Body of pancreas (tissue), 4 donors: ENCODE data around the gene NDFIP2. TPM values are rescaled to one million over a fixed set of nuclear protein-coding genes. Genes with fewer than 3 reads are reported as not detected.
"Not testable (repeated sequence)": the region's sequence is repeated elsewhere in the genome, so short reads cannot be mapped to it uniquely, and the experiment has no call there.

Experiments used
- ATAC-seq: fragments of 150-250 bp; one replicate; pipeline ENCODE4 v1.9.1; 2016
- DNase-seq, 4 donors: peaks; one replicate each; pipeline ENCODE4 v3.0.0-alpha.2; 2019
- H3K27ac ChIP-seq, 4 donors: fragments of 200-600 bp; sonication (generic); 1 replicate in 3 of 4; 2 replicates in 1 of 4; pipeline versions ENCODE4 v1.5.1 to v1.6.1; 2016 to 2019; ENCODE audit warnings: mild to moderate bottlenecking in 1 of 4, mixed read lengths in 1 of 4, moderate library complexity in 1 of 4
- H3K27me3 ChIP-seq, 2 donors: fragments of 200-600 bp; sonication (generic); one replicate each; pipeline ENCODE4 v1.6.0; 2016; ENCODE audit warnings: mild to moderate bottlenecking in 1 of 2
- H3K36me3 ChIP-seq, 2 donors: fragments of 200-600 bp; sonication (generic); replicated peaks in 1 of 2; 2 replicates each; pipeline ENCODE4 v1.5.1; 2016; ENCODE audit warnings: low read depth in 2 of 2; ENCODE audit not compliant: insufficient read depth in 1 of 2
- H3K4me1 ChIP-seq: fragments of 200-600 bp; sonication (generic); one replicate; pipeline ENCODE4 v1.6.0; 2016
- H3K4me3 ChIP-seq, 2 donors: fragments of 200-600 bp; sonication (generic); 1 replicate in 1 of 2; 2 replicates in 1 of 2; pipeline ENCODE4 v1.5.1; 2016 to 2019
- H3K9me3 ChIP-seq, 3 donors: fragments of 200-600 bp; sonication (generic); 1 replicate in 2 of 3; 2 replicates in 1 of 3; pipeline ENCODE4 v1.5.1; 2016
- POLR2A ChIP-seq, 3 donors: fragments of 450-650 bp; IDR thresholded peaks; one replicate each; pipeline ENCODE4 v1.6.1; 2016; ENCODE audit warnings: antibody characterized with exemption in 3 of 3, mild to moderate bottlenecking in 2 of 3
- WGBS, 2 donors: methylation state at CpG; one replicate each; pipeline ENCODE4 v1.1.5; 2017; 5-methylcytosine and 5-hydroxymethylcytosine counted together
- intact Hi-C: fragments of 100-400 bp; cut with DNase I; formaldehyde crosslinking; loops from one replicate; pipeline ENCODE4 v1.15.1; 2023
- total RNA-seq, 2 donors: library from RNA; depleted of rRNA; stranded (reverse); fragments of >200 nt; gene quantifications; one replicate each; pipeline ENCODE4 v1.1.0, GENCODE V29; 2016
- TF ChIP-seq, protein P1 (sequence below), 7 experiments: fragments of 450-650 bp in 4 of 7; fragments of 200-600 bp in 3 of 7; sonication (generic) in 3 of 7; IDR thresholded peaks; one replicate each; pipeline ENCODE4 v1.5.1; 2016 to 2019; ENCODE audit warnings: antibody characterized with exemption in 7 of 7

The NDFIP2 gene
- total RNA-seq, 2 donors from 2014 or later = 16.8 to 18.9 TPM

DNA sequence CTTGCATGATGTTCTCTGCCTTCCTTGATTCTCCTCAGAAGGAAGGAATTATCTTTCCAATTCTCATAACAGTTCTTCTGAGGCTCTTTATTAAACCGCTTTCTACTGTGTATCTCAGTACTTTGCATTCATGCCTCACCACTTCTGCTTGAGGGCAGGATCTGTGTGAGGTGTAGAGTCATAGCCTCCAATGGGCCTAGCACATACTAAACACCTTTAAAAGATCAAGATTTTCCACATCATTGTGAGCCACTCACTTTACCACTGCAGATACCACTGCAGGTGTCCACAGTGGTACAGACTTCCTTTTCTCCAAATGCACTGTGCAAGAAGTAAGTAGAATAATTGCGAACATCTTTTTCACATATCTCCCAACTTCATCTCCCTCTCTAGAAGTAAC, 76.7 kb downstream of the NDFIP2 start:
- DNase-seq = no peak
- ATAC-seq = no peak
- Histone ChIP-seq H3K4me3 (no peak overlapping the region), H3K27ac (no peak overlapping the region), H3K36me3 (no peaks in the 10 kb centered on the region), H3K27me3 (no peaks in the 10 kb centered on the region), H3K4me1 (no peaks in the 10 kb centered on the region), H3K9me3 (peaks cover 0 to 14% (median 0%) of the 10 kb centered on the region in 3 donors)
- no peak for TF ChIP-seq POLR2A (IDR thresholded peaks at IDR 0.05)
- TF ChIP-seq, protein P1, sequence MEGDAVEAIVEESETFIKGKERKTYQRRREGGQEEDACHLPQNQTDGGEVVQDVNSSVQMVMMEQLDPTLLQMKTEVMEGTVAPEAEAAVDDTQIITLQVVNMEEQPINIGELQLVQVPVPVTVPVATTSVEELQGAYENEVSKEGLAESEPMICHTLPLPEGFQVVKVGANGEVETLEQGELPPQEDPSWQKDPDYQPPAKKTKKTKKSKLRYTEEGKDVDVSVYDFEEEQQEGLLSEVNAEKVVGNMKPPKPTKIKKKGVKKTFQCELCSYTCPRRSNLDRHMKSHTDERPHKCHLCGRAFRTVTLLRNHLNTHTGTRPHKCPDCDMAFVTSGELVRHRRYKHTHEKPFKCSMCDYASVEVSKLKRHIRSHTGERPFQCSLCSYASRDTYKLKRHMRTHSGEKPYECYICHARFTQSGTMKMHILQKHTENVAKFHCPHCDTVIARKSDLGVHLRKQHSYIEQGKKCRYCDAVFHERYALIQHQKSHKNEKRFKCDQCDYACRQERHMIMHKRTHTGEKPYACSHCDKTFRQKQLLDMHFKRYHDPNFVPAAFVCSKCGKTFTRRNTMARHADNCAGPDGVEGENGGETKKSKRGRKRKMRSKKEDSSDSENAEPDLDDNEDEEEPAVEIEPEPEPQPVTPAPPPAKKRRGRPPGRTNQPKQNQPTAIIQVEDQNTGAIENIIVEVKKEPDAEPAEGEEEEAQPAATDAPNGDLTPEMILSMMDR (IDR thresholded peaks at IDR 0.05) = no peak
- intact Hi-C loops = no loop called here
- WGBS, 2 donors = 90 to 96% methylated on average over 2 of the region's 2 CpGs

DNA sequence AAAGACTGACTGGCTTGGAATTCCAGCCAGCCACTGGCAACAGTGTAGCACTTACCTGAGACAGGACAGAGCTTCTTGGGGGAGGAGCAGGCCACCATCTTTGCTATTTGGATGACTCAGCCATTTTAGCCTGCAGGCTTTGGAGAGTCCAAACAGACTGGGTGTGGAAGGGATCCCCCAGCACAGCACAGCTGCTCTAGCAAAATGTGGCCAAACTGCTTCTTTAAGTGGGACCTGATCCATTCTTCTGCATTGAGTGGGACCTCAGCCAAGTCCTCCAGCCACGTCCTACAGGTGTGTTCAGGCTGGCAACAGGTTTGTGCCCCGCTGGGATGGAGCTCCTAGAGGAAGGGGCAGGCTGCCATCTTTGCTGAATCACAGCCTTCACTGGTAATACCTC, 80.0 kb downstream of the NDFIP2 start:
- H3K9me3 ChIP-seq = peaks cover 0 to 14% (median 0%) of the 10 kb centered on the region in 3 donors
- no peak overlapping the region for H3K27ac ChIP-seq
- H3K4me1 ChIP-seq = no peaks in the 10 kb centered on the region
- DNase-seq (no peak), ATAC-seq (no peak)
- H3K36me3 ChIP-seq = no peaks in the 10 kb centered on the region
- TF ChIP-seq, protein P1 (IDR thresholded peaks at IDR 0.05) = no peak
- no peak for TF ChIP-seq POLR2A (IDR thresholded peaks at IDR 0.05)
- intact Hi-C loops = no loop called here
- H3K27me3 ChIP-seq = no peaks in the 10 kb centered on the region
- no peak overlapping the region for H3K4me3 ChIP-seq
- WGBS, 2 donors = 75% methylated on average over 2 of the region's 2 CpGs; no CpG with 5 or more reads in 1 of the 2 donors

DNA sequence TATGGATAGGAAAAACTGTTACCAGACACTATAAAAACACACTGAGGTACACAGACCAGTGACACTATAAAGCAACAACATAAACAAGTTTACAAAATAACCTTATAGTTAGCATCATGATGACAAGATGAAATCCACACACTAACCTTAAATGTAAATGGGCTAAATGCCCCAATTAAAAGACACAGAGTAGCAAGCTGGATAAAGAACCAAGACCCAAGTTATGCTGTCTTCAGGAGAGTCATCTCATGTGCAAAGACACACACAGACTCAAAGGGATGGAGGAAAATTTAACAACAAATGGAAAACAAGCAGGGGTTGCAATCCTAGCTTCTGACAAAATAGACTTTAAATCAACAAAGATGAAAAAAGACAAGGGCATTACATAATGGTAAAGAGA, 81.6 kb downstream of the NDFIP2 start:
- DNase-seq = no peak
- Histone ChIP-seq H3K4me3 (no peak overlapping the region), H3K36me3 (no peaks in the 10 kb centered on the region), H3K9me3 (peaks cover 0 to 14% (median 0%) of the 10 kb centered on the region in 3 donors), H3K27ac (no peak overlapping the region), H3K27me3 (no peaks in the 10 kb centered on the region), H3K4me1 (no peaks in the 10 kb centered on the region)
- TF ChIP-seq, protein P1 (IDR thresholded peaks at IDR 0.05) = no peak
- TF ChIP-seq POLR2A (IDR thresholded peaks at IDR 0.05) = no peak
- intact Hi-C loops = no loop called here
- no peak for ATAC-seq

DNA sequence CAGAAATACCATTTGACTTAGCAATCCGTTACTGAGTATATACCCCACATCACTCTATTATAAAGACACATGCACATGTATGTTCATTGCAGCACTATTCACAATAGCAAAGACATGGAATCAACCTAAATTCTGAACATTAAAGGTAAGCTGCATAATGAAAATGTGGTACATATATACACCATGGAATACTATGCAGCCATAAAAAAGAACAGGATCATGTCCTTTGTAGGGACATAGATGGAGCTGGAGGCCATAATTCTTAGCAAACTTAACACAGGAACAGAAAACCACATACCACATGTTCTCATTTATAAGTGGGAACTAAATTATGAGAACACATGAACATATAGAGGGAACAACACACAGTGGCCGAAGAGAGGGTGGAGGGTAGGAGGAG, 85.2 kb downstream of the NDFIP2 start:
- intact Hi-C loops = no loop called here
- Histone ChIP-seq H3K9me3 (peaks cover 0 to 4% (median 0%) of the 10 kb centered on the region in 3 donors), H3K27ac (no peak overlapping the region), H3K4me1 (no peaks in the 10 kb centered on the region), H3K4me3 (no peak overlapping the region), H3K27me3 (no peaks in the 10 kb centered on the region), H3K36me3 (no peaks in the 10 kb centered on the region)
- DNase-seq (no peak), ATAC-seq (no peak)
- TF ChIP-seq, protein P1 (IDR thresholded peaks at IDR 0.05) = no peak
- TF ChIP-seq POLR2A (IDR thresholded peaks at IDR 0.05) = no peak
- WGBS, 2 donors = 100% methylated on average over 2 of the region's 2 CpGs

DNA sequence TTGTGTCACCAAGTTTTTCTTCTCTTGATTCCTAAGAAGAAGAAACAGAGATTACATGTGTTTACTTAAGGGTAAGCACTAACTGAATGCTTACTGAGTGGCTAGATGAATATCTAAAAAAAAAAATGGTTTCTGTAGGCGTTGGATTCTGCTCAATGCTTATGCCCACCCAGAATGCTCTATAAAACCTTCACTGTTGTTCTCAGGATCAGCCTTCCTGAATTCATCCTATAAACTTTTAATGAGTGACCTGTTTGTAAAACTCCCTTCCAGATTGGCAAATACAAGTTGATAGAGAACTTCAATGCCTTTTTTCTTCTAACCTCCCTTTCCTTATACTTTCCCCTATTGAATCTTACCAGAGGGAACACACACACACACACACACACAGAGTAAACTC, 90.2 kb downstream of the NDFIP2 start:
- no peak overlapping the region for H3K27ac ChIP-seq
- 63 to 77% methylated on average over 1 of the region's 1 CpG for WGBS, 2 donors
- H3K4me3 ChIP-seq = no peak overlapping the region
- H3K9me3 ChIP-seq = no peaks in the 10 kb centered on the region
- DNase-seq (no peak), ATAC-seq (no peak)
- intact Hi-C loops = no loop called here
- H3K36me3 ChIP-seq = no peaks in the 10 kb centered on the region
- no peaks in the 10 kb centered on the region for H3K4me1 ChIP-seq
- no peak for TF ChIP-seq POLR2A (IDR thresholded peaks at IDR 0.05)
- TF ChIP-seq, protein P1 (IDR thresholded peaks at IDR 0.05) = no peak
- no peaks in the 10 kb centered on the region for H3K27me3 ChIP-seq

DNA sequence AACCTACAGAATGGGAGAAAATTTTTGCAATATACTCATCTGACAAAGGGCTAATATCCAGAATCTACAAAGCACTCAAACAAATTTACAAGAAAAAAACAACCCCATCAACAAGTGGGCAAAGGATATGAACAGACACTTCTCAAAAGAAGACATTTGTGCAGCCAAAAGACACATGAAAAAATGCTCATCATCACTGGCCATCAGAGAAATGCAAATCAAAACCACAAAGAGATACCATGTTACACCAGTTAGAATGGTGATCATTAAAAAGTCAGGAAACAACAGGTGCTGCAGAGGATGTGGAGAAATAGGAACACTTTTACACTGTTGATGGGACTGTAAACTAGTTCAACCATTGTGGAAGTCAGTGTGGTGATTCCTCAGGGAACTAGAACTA, 92.9 kb downstream of the NDFIP2 start:
- intact Hi-C loops, DNase-seq, H3K27ac ChIP-seq, H3K36me3 ChIP-seq, H3K27me3 ChIP-seq, H3K4me3 ChIP-seq, ATAC-seq, H3K9me3 ChIP-seq, H3K4me1 ChIP-seq: not testable (repeated sequence)
